Thymus (tissue), 11 donors: Measurements from ENCODE around the gene CDH4. TPM values are rescaled to one million over a fixed set of nuclear protein-coding genes. Genes with fewer than 3 reads are reported as not detected.

Experiments used
- DNase-seq, 9 donors: peaks; one replicate each; pipeline ENCODE4 v3.0.0-alpha.2; 2013; ENCODE audit warnings: low spot score in 9 of 9, low read depth in 6 of 9, missing footprints in 1 of 9
- H3K27ac ChIP-seq, 2 donors: one replicate each; pipeline ENCODE4 v1.5.1; 2013; ENCODE audit warnings: control low read depth in 1 of 2, low read depth in 1 of 2, low read length in 1 of 2, mild to moderate bottlenecking in 1 of 2, moderate library complexity in 1 of 2
- H3K27me3 ChIP-seq, 2 donors: one replicate each; pipeline ENCODE4 v1.5.1; 2013; ENCODE audit warnings: low read length in 1 of 2; ENCODE audit not compliant: control insufficient read depth in 2 of 2, insufficient read depth in 1 of 2
- H3K36me3 ChIP-seq, 2 donors: one replicate each; pipeline ENCODE4 v1.5.1; 2013; ENCODE audit warnings: low read length in 1 of 2, mild to moderate bottlenecking in 1 of 2, moderate library complexity in 1 of 2; ENCODE audit not compliant: control insufficient read depth in 2 of 2, insufficient read depth in 2 of 2
- H3K4me1 ChIP-seq, 2 donors: one replicate each; pipeline ENCODE4 v1.5.1; 2013; ENCODE audit warnings: low read length in 2 of 2; ENCODE audit not compliant: control insufficient read depth in 2 of 2, insufficient read depth in 2 of 2
- H3K4me3 ChIP-seq, 2 donors: one replicate each; pipeline ENCODE4 v1.5.1; 2013; ENCODE audit warnings: low read length in 2 of 2, control low read depth in 1 of 2, mild to moderate bottlenecking in 1 of 2
- H3K9me3 ChIP-seq, 2 donors: one replicate each; pipeline ENCODE4 v1.5.1; 2013; ENCODE audit warnings: low read length in 1 of 2, mild to moderate bottlenecking in 1 of 2; ENCODE audit not compliant: control insufficient read depth in 2 of 2, insufficient read depth in 1 of 2
- WGBS: extraction: QIAGEN DNeasy Blood & Tissue Kit; methylation state at CpG from one replicate; pipeline ENCODE4 v1.1.7; 2013; 5-methylcytosine and 5-hydroxymethylcytosine counted together
- polyA plus RNA-seq: library from polyadenylated mRNA; stranded (reverse); fragments of 200-250 nt; gene quantifications from one replicate; pipeline ENCODE4 v1.2.3, GENCODE V29; 2013
- total RNA-seq: library from RNA; stranded (reverse); fragments of 120-200 nt; gene quantifications from one replicate; pipeline ENCODE4 v1.2.4, GENCODE V29; 2013
- donor health status: healthy.

Gene CDH4
- total and polyA plus RNA-seq, 2 donors, result 0.34 to 0.61 TPM

- Histone ChIP-seq H3K4me3 (no peak overlapping the region), H3K9me3 (peaks cover 0 to 2% of the 10 kb centered on the region in 2 donors), H3K27me3 (no peaks in the 10 kb centered on the region), H3K27ac (no peak overlapping the region), H3K4me1 (no peaks in the 10 kb centered on the region), H3K36me3 (no peaks in the 10 kb centered on the region)
- WGBS, result 86% methylated on average over 30 of the region's 30 CpGs
- DNase-seq, result peak in 1 of 9 donors; percentile 2
Observed at GRCh38 chr20:61830241-61830930, 578.3 kb downstream of the CDH4 start.

- Histone ChIP-seq H3K4me1 (no peaks in the 10 kb centered on the region), H3K9me3 (peaks cover 0 to 2% of the 10 kb centered on the region in 2 donors), H3K27me3 (no peaks in the 10 kb centered on the region), H3K4me3 (no peak overlapping the region), H3K36me3 (no peaks in the 10 kb centered on the region), H3K27ac (no peak overlapping the region)
- 55% methylated on average over 8 of the region's 8 CpGs for WGBS
- no peak for DNase-seq
Observed at GRCh38 chr20:61830991-61831390, 578.9 kb downstream of the CDH4 start.

GRCh38 chr20:61832181-61832580, 580.1 kb downstream of the CDH4 start:
- Histone ChIP-seq H3K27ac (no peak overlapping the region), H3K4me1 (no peaks in the 10 kb centered on the region), H3K4me3 (no peak overlapping the region), H3K9me3 (peaks cover 0 to 2% of the 10 kb centered on the region in 2 donors), H3K36me3 (no peaks in the 10 kb centered on the region), H3K27me3 (no peaks in the 10 kb centered on the region)
- 91% methylated on average over 2 of the region's 2 CpGs for WGBS
- DNase-seq, result no peak

- DNase-seq, result no peak
- H3K9me3 ChIP-seq, result peaks cover 0 to 3% of the 10 kb centered on the region in 2 donors
- H3K27ac ChIP-seq, result no peak overlapping the region
- 89% methylated on average over 14 of the region's 14 CpGs for WGBS
- H3K4me3 ChIP-seq, result no peak overlapping the region
- H3K36me3 ChIP-seq, result no peaks in the 10 kb centered on the region
- H3K27me3 ChIP-seq, result no peaks in the 10 kb centered on the region
- H3K4me1 ChIP-seq, result no peaks in the 10 kb centered on the region
Observed at GRCh38 chr20:61833807-61834610, 581.9 kb downstream of the CDH4 start.

GRCh38 chr20:61835301-61835700, 583.2 kb downstream of the CDH4 start:
- H3K36me3 ChIP-seq, result no peaks in the 10 kb centered on the region
- no peaks in the 10 kb centered on the region for H3K4me1 ChIP-seq
- H3K27ac ChIP-seq, result no peak overlapping the region
- no peak for DNase-seq
- no peaks in the 10 kb centered on the region for H3K27me3 ChIP-seq
- H3K4me3 ChIP-seq, result no peak overlapping the region
- H3K9me3 ChIP-seq, result peaks cover 0 to 1% of the 10 kb centered on the region in 2 donors
- WGBS, result 85% methylated on average over 7 of the region's 7 CpGs

- Histone ChIP-seq H3K9me3 (peaks cover 0 to 1% of the 10 kb centered on the region in 2 donors), H3K4me3 (no peak overlapping the region), H3K27me3 (no peaks in the 10 kb centered on the region), H3K36me3 (no peaks in the 10 kb centered on the region), H3K27ac (no peak overlapping the region), H3K4me1 (no peaks in the 10 kb centered on the region)
- WGBS, result 95% methylated on average over 16 of the region's 16 CpGs
- DNase-seq, result no peak
Observed at GRCh38 chr20:61835791-61836350, 583.8 kb downstream of the CDH4 start.

- H3K9me3 ChIP-seq, result peaks cover 0 to 1% of the 10 kb centered on the region in 2 donors
- H3K4me1 ChIP-seq, result no peaks in the 10 kb centered on the region
- no peak overlapping the region for H3K4me3 ChIP-seq
- H3K27ac ChIP-seq, result no peak overlapping the region
- H3K27me3 ChIP-seq, result no peaks in the 10 kb centered on the region
- DNase-seq, result no peak
- H3K36me3 ChIP-seq, result no peaks in the 10 kb centered on the region
- WGBS, result 89% methylated on average over 9 of the region's 9 CpGs
Observed at GRCh38 chr20:61837200-61837599, 585.1 kb downstream of the CDH4 start.

- Histone ChIP-seq H3K36me3 (no peaks in the 10 kb centered on the region), H3K9me3 (peaks cover 0 to 1% of the 10 kb centered on the region in 2 donors), H3K27me3 (no peaks in the 10 kb centered on the region), H3K4me3 (no peak overlapping the region), H3K4me1 (no peaks in the 10 kb centered on the region), H3K27ac (no peak overlapping the region)
- DNase-seq, result no peak
- WGBS, result 97% methylated on average over 10 of the region's 10 CpGs
Observed at GRCh38 chr20:61839223-61839911, 587.3 kb downstream of the CDH4 start.
